Neuron (in vitro differentiated cells): Measurements from ENCODE around the gene PAQR4.

ENCODE experiments used
- H2AFZ ChIP-seq: one replicate; pipeline ENCODE4 v1.6.1; 2013; ENCODE audit warnings: low read depth, mild to moderate bottlenecking, inconsistent platforms, low read length, moderate library complexity
- H3K27me3 ChIP-seq: one replicate; pipeline ENCODE4 v1.6.1; 2013; ENCODE audit warnings: low read length; ENCODE audit not compliant: insufficient read depth
- H3K36me3 ChIP-seq: one replicate; pipeline ENCODE4 v1.6.1; 2013; ENCODE audit warnings: low read length; ENCODE audit not compliant: insufficient read depth
- H3K4me1 ChIP-seq: one replicate; pipeline ENCODE4 v1.6.1; 2013; ENCODE audit warnings: low read length; ENCODE audit not compliant: insufficient read depth
- H3K4me3 ChIP-seq: 2 replicates; pipeline ENCODE4 v1.5.1; 2013; ENCODE audit warnings: mild to moderate bottlenecking, low read length, moderate library complexity
- H3K9me3 ChIP-seq: one replicate; pipeline ENCODE4 v1.6.1; 2013; ENCODE audit warnings: low read length

Gene PAQR4

GRCh38 chr16:2973093-2973492 is 3.9 kb downstream of the PAQR4 start:
- no peak overlapping the region for H3K4me3 ChIP-seq
- H3K36me3 ChIP-seq = peaks cover 53% of the 10 kb centered on the region
- no peak overlapping the region for H2AFZ ChIP-seq
- peaks cover 12% of the 10 kb centered on the region for H3K4me1 ChIP-seq
- no peaks in the 10 kb centered on the region for H3K27me3 ChIP-seq
- H3K9me3 ChIP-seq = no peaks in the 10 kb centered on the region

- Histone ChIP-seq H3K4me3 (no peak overlapping the region), H3K9me3 (no peaks in the 10 kb centered on the region), H3K4me1 (peaks cover 9% of the 10 kb centered on the region), H3K36me3 (peaks cover 55% of the 10 kb centered on the region), H3K27me3 (no peaks in the 10 kb centered on the region), H2AFZ (no peak overlapping the region)
Measured at GRCh38 chr16:2973605-2974318, 4.6 kb downstream of the PAQR4 start.

GRCh38 chr16:2974319-2975056 is 5.3 kb downstream of the PAQR4 start:
- peaks cover 11% of the 10 kb centered on the region for H3K4me1 ChIP-seq
- H3K36me3 ChIP-seq = peaks cover 55% of the 10 kb centered on the region
- H3K27me3 ChIP-seq = no peaks in the 10 kb centered on the region

GRCh38 chr16:2975161-2975795 is 6.1 kb downstream of the PAQR4 start:
- Histone ChIP-seq H3K4me1 (peaks cover 13% of the 10 kb centered on the region), H3K4me3 (no peak overlapping the region), H3K36me3 (peaks cover 55% of the 10 kb centered on the region), H2AFZ (no peak overlapping the region), H3K9me3 (no peaks in the 10 kb centered on the region), H3K27me3 (no peaks in the 10 kb centered on the region)

More at GRCh38 chr16:2974319-2975056, 5.3 kb downstream of the PAQR4 start:
- no peak overlapping the region for H2AFZ ChIP-seq
- no peaks in the 10 kb centered on the region for H3K9me3 ChIP-seq
- no peak overlapping the region for H3K4me3 ChIP-seq

GRCh38 chr16:2976201-2976600 is 7.1 kb downstream of the PAQR4 start:
- Histone ChIP-seq H3K27me3 (no peaks in the 10 kb centered on the region), H3K36me3 (peaks cover 53% of the 10 kb centered on the region), H3K9me3 (no peaks in the 10 kb centered on the region), H2AFZ (no peak overlapping the region), H3K4me3 (no peak overlapping the region), H3K4me1 (peaks cover 15% of the 10 kb centered on the region)

- no peak overlapping the region for H3K4me3 ChIP-seq
- peaks cover 16% of the 10 kb centered on the region for H3K4me1 ChIP-seq
- no peaks in the 10 kb centered on the region for H3K27me3 ChIP-seq
- peaks cover 49% of the 10 kb centered on the region for H3K36me3 ChIP-seq
- H3K9me3 ChIP-seq = no peaks in the 10 kb centered on the region
- H2AFZ ChIP-seq = no peak overlapping the region
Measured at GRCh38 chr16:2976673-2977072, 7.5 kb downstream of the PAQR4 start.

- no peak overlapping the region for H2AFZ ChIP-seq
- peaks cover 20% of the 10 kb centered on the region for H3K4me1 ChIP-seq
- peaks cover under 1% of the 10 kb centered on the region for H3K27me3 ChIP-seq
- no peak overlapping the region for H3K4me3 ChIP-seq
- peaks cover 42% of the 10 kb centered on the region for H3K36me3 ChIP-seq
- H3K9me3 ChIP-seq = no peaks in the 10 kb centered on the region
Measured at GRCh38 chr16:2977440-2977839, 8.3 kb downstream of the PAQR4 start.

- H3K36me3 ChIP-seq = peaks cover 29% of the 10 kb centered on the region
- H3K27me3 ChIP-seq = peaks cover 2% of the 10 kb centered on the region
- peak overlapping the region; percentile 59 for H2AFZ ChIP-seq
- no peaks in the 10 kb centered on the region for H3K9me3 ChIP-seq
- H3K4me1 ChIP-seq = peaks cover 20% of the 10 kb centered on the region
- peak overlapping the region; percentile 79 for H3K4me3 ChIP-seq
Measured at GRCh38 chr16:2979669-2980226, 10.6 kb downstream of the PAQR4 start.

GRCh38 chr16:2980227-2981176 is 11.4 kb downstream of the PAQR4 start, which contains the start of gene PKMYT1:
Gene PKMYT1 (minus strand): TSS chr16:2980446. CDS start chr16:2979657, 789 bp downstream.
- Histone ChIP-seq H3K9me3 (no peaks in the 10 kb centered on the region), H2AFZ (peak within 1 kb of the TSS; percentile 59), H3K36me3 (peaks cover 22% of the 10 kb centered on the region), H3K4me1 (peaks cover 20% of the 10 kb centered on the region), H3K4me3 (peak within 1 kb of the TSS; percentile 79), H3K27me3 (peaks cover 6% of the 10 kb centered on the region)

- Histone ChIP-seq H3K4me1 (peaks cover 20% of the 10 kb centered on the region), H3K4me3 (peak overlapping the region; percentile 79), H3K36me3 (peaks cover 14% of the 10 kb centered on the region), H3K27me3 (peaks cover 14% of the 10 kb centered on the region), H3K9me3 (no peaks in the 10 kb centered on the region), H2AFZ (no peak overlapping the region)
Measured at GRCh38 chr16:2981177-2981898, 12.2 kb downstream of the PAQR4 start.

- Histone ChIP-seq H3K27me3 (peaks cover 19% of the 10 kb centered on the region), H3K4me1 (peaks cover 20% of the 10 kb centered on the region), H3K9me3 (no peaks in the 10 kb centered on the region), H2AFZ (no peak overlapping the region), H3K4me3 (no peak overlapping the region), H3K36me3 (peaks cover 11% of the 10 kb centered on the region)
Measured at GRCh38 chr16:2981899-2982250, 12.7 kb downstream of the PAQR4 start.

- no peak overlapping the region for H3K4me3 ChIP-seq
- no peak overlapping the region for H2AFZ ChIP-seq
- H3K9me3 ChIP-seq = no peaks in the 10 kb centered on the region
- peaks cover 20% of the 10 kb centered on the region for H3K4me1 ChIP-seq
- peaks cover 6% of the 10 kb centered on the region for H3K36me3 ChIP-seq
- peaks cover 23% of the 10 kb centered on the region for H3K27me3 ChIP-seq
Measured at GRCh38 chr16:2982402-2982801, 13.3 kb downstream of the PAQR4 start.
